ENCODE data around the gene GPR160.

The GPR160 gene

GRCh38 chr3:170062068-170062467 is 24.3 kb downstream of the GPR160 start:
- FAIRE-seq = no peak

GRCh38 chr3:170062769-170063168 is 25.0 kb downstream of the GPR160 start:
- no peak for FAIRE-seq
- DNase-seq (ENCODE audit: extremely low spot score, insufficient read length, low read depth) = no peak

More at GRCh38 chr3:170062068-170062467, 24.3 kb downstream of the GPR160 start:
- DNase-seq (ENCODE audit: extremely low spot score, insufficient read length, low read depth) = no peak

- no peak for FAIRE-seq
- DNase-seq (ENCODE audit: extremely low spot score, insufficient read length, low read depth) = no peak
Observed at GRCh38 chr3:170063691-170064090, 25.9 kb downstream of the GPR160 start.

- no peak for FAIRE-seq
- DNase-seq (ENCODE audit: extremely low spot score, insufficient read length, low read depth) = no peak
Observed at GRCh38 chr3:170064108-170064507, 26.3 kb downstream of the GPR160 start.

- DNase-seq (ENCODE audit: extremely low spot score, insufficient read length, low read depth) = no peak
- no peak for FAIRE-seq
Observed at GRCh38 chr3:170075441-170076091, 37.8 kb downstream of the GPR160 start.

- DNase-seq (ENCODE audit: extremely low spot score, insufficient read length, low read depth) = no peak
- FAIRE-seq = no peak
Observed at GRCh38 chr3:170076715-170077238, 39.0 kb downstream of the GPR160 start.

- FAIRE-seq (no peak), DNase-seq (ENCODE audit: extremely low spot score, insufficient read length, low read depth) (no peak)
Observed at GRCh38 chr3:170077361-170077760, 39.6 kb downstream of the GPR160 start.

GRCh38 chr3:170078620-170079281 is 41.0 kb downstream of the GPR160 start:
- no peak for FAIRE-seq
- DNase-seq (ENCODE audit: extremely low spot score, insufficient read length, low read depth) = no peak

- DNase-seq (ENCODE audit: extremely low spot score, insufficient read length, low read depth) (no peak), FAIRE-seq (no peak)
Observed at GRCh38 chr3:170079536-170080165, 41.9 kb downstream of the GPR160 start.

GRCh38 chr3:170080605-170081004 is 42.8 kb downstream of the GPR160 start:
- FAIRE-seq = no peak
- DNase-seq (ENCODE audit: extremely low spot score, insufficient read length, low read depth) = no peak

- DNase-seq (ENCODE audit: extremely low spot score, insufficient read length, low read depth) (no peak), FAIRE-seq (no peak)
Observed at GRCh38 chr3:170081079-170081741, 43.4 kb downstream of the GPR160 start.

GRCh38 chr3:170083343-170083742 is 45.5 kb downstream of the GPR160 start:
- FAIRE-seq (no peak), DNase-seq (ENCODE audit: extremely low spot score, insufficient read length, low read depth) (no peak)

GRCh38 chr3:170085396-170085795 is 47.6 kb downstream of the GPR160 start:
- no peak for DNase-seq (ENCODE audit: extremely low spot score, insufficient read length, low read depth)
- no peak for FAIRE-seq

GRCh38 chr3:170089862-170090600 is 52.2 kb downstream of the GPR160 start:
- DNase-seq (ENCODE audit: extremely low spot score, insufficient read length, low read depth) (no peak), FAIRE-seq (no peak)

GRCh38 chr3:170090601-170090981 is 52.8 kb downstream of the GPR160 start:
- DNase-seq (ENCODE audit: extremely low spot score, insufficient read length, low read depth) (no peak), FAIRE-seq (no peak)

GRCh38 chr3:170092907-170093306 is 55.1 kb downstream of the GPR160 start:
- no peak for FAIRE-seq

GRCh38 chr3:170095771-170096170 is 58.0 kb downstream of the GPR160 start:
- no peak for FAIRE-seq
- DNase-seq (ENCODE audit: extremely low spot score, insufficient read length, low read depth) = no peak

More at GRCh38 chr3:170092907-170093306, 55.1 kb downstream of the GPR160 start:
- no peak for DNase-seq (ENCODE audit: extremely low spot score, insufficient read length, low read depth)

- DNase-seq (ENCODE audit: extremely low spot score, insufficient read length, low read depth) (no peak), FAIRE-seq (peak; percentile 49)
Observed at GRCh38 chr3:170096342-170096741, 58.5 kb downstream of the GPR160 start.

- FAIRE-seq (no peak), DNase-seq (ENCODE audit: extremely low spot score, insufficient read length, low read depth) (no peak)
Observed at GRCh38 chr3:170098753-170099152, 61.0 kb downstream of the GPR160 start.

- DNase-seq (ENCODE audit: extremely low spot score, insufficient read length, low read depth) (no peak), FAIRE-seq (no peak)
Observed at GRCh38 chr3:170100944-170101343, 63.1 kb downstream of the GPR160 start.
